SK-N-SH treated with all-trans-retinoic acid at 6 μM for 48 hours (cell line): ENCODE data around the gene SCAPER.
A peak's percentile ranks its signal among the peaks of the same experiment; 100 is the strongest.

ENCODE experiments used
- ATAC-seq: fragments of 200-7000 bp; cut with Tn5 transposase; 3 replicates; pipeline ENCODE4 v1.9.1; 2020; ENCODE audit warnings: mild to moderate bottlenecking, moderate library complexity
- ARNTL ChIP-seq: fragments of 450-650 bp; formaldehyde crosslinking; IDR thresholded peaks from 2 replicates; pipeline ENCODE4 v1.5.0; 2020; ENCODE audit warnings: low read depth, mild to moderate bottlenecking, moderate library complexity, borderline replicate concordance
- BACH2 ChIP-seq: fragments of 250-450 bp; sonication (Bioruptor Pico); IDR thresholded peaks from 2 replicates; pipeline ENCODE4 v1.9.0; 2021; ENCODE audit warnings: mild to moderate bottlenecking, borderline replicate concordance
- CSDC2 ChIP-seq: fragments of 250-450 bp; sonication (Bioruptor Pico); IDR thresholded peaks from 2 replicates; pipeline ENCODE4 v1.5.0; 2020; ENCODE audit warnings: mild to moderate bottlenecking, moderate library complexity
- ESRRG ChIP-seq: fragments of 250-450 bp; sonication (Bioruptor Pico); IDR thresholded peaks from 2 replicates; pipeline ENCODE4 v1.6.1; 2021; ENCODE audit warnings: mild to moderate bottlenecking
- GLIS3 ChIP-seq: fragments of 250-450 bp; sonication (Bioruptor Pico); IDR thresholded peaks from 2 replicates; pipeline ENCODE4 v1.5.0; 2020; ENCODE audit warnings: mild to moderate bottlenecking, moderate library complexity
- ISL1 ChIP-seq: fragments of 250-450 bp; sonication (Bioruptor Pico); IDR thresholded peaks from 2 replicates; pipeline ENCODE4 v2.1.2; 2022; ENCODE audit warnings: mild to moderate bottlenecking, moderate library complexity
- OSR1 ChIP-seq: fragments of 250-450 bp; sonication (Bioruptor Pico); IDR thresholded peaks from 2 replicates; pipeline ENCODE4 v1.8.0; 2022; ENCODE audit warnings: moderate library complexity, mild to moderate bottlenecking, inconsistent platforms
- PPARA ChIP-seq: fragments of 250-450 bp; sonication (Bioruptor Pico); IDR thresholded peaks from 2 replicates; pipeline ENCODE4 v1.5.0; 2020; ENCODE audit warnings: mild to moderate bottlenecking, borderline replicate concordance
- RARB ChIP-seq: fragments of 250-450 bp; sonication (Bioruptor Pico); IDR thresholded peaks from 2 replicates; pipeline ENCODE4 v1.8.0; 2021; ENCODE audit warnings: mild to moderate bottlenecking, moderate library complexity
- SNAI2 ChIP-seq: fragments of 250-450 bp; sonication (Bioruptor Pico); IDR thresholded peaks from 2 replicates; pipeline ENCODE4 v1.5.0; 2020; ENCODE audit warnings: mild to moderate bottlenecking, moderate library complexity
- TCF4 ChIP-seq: fragments of 250-450 bp; sonication (Bioruptor Pico); IDR thresholded peaks from 2 replicates; pipeline ENCODE4 v1.8.0; 2021; ENCODE audit warnings: mild to moderate bottlenecking, moderate library complexity, borderline replicate concordance
- TOX ChIP-seq: fragments of 250-450 bp; sonication (Bioruptor Pico); IDR thresholded peaks from 2 replicates; pipeline ENCODE4 v1.8.0; 2021; ENCODE audit warnings: mild to moderate bottlenecking, moderate library complexity, borderline replicate concordance
- ZC3H10 ChIP-seq: fragments of 250-450 bp; sonication (Bioruptor Pico); IDR thresholded peaks from 2 replicates; pipeline ENCODE4 v1.5.1; 2021; ENCODE audit warnings: mild to moderate bottlenecking, moderate library complexity
- ZFP3 ChIP-seq: fragments of 250-450 bp; sonication (Bioruptor Pico); IDR thresholded peaks from 2 replicates; pipeline ENCODE4 v1.5.0; 2020; ENCODE audit warnings: mild to moderate bottlenecking, moderate library complexity
- ZNF565 ChIP-seq: fragments of 450-650 bp; formaldehyde crosslinking; conservative IDR thresholded peaks from 2 replicates; pipeline ENCODE4 v1.5.0; 2020; ENCODE audit warnings: low read depth, mild to moderate bottlenecking, moderate library complexity
- ZNF70 ChIP-seq: fragments of 450-650 bp; formaldehyde crosslinking; IDR thresholded peaks from 2 replicates; pipeline ENCODE4 v1.5.0; 2020; ENCODE audit warnings: mild to moderate bottlenecking, moderate library complexity
- ZNF8 ChIP-seq: fragments of 450-650 bp; formaldehyde crosslinking; IDR thresholded peaks from 2 replicates; pipeline ENCODE4 v1.5.0; 2020; ENCODE audit warnings: mild to moderate bottlenecking, moderate library complexity
- TF ChIP-seq, protein P1 (sequence below): fragments of 250-450 bp; sonication (Bioruptor Pico); IDR thresholded peaks from 2 replicates; pipeline ENCODE4 v1.5.1; 2021; ENCODE audit warnings: mild to moderate bottlenecking, moderate library complexity
- TF ChIP-seq, protein P2 (sequence below): fragments of 250-450 bp; sonication (Bioruptor Pico); IDR thresholded peaks from 2 replicates; pipeline ENCODE4 v1.8.0; 2021; ENCODE audit warnings: low read depth, mild to moderate bottlenecking, moderate library complexity, borderline replicate concordance
- TF ChIP-seq, protein P3 (sequence below): fragments of 250-450 bp; sonication (Bioruptor Pico); IDR thresholded peaks from 2 replicates; pipeline ENCODE4 v1.5.0; 2020; ENCODE audit warnings: mild to moderate bottlenecking, moderate library complexity
- TF ChIP-seq, protein P4 (sequence below): fragments of 250-450 bp; sonication (Bioruptor Pico); IDR thresholded peaks from 2 replicates; pipeline ENCODE4 v1.5.1; 2020; ENCODE audit warnings: low read depth, mild to moderate bottlenecking, moderate library complexity
- TF ChIP-seq, protein P5 (sequence below): fragments of 250-450 bp; sonication (Bioruptor Pico); IDR thresholded peaks from 2 replicates; pipeline ENCODE4 v1.8.0; 2020; ENCODE audit warnings: mild to moderate bottlenecking, moderate library complexity, borderline replicate concordance

SCAPER gene

DNA sequence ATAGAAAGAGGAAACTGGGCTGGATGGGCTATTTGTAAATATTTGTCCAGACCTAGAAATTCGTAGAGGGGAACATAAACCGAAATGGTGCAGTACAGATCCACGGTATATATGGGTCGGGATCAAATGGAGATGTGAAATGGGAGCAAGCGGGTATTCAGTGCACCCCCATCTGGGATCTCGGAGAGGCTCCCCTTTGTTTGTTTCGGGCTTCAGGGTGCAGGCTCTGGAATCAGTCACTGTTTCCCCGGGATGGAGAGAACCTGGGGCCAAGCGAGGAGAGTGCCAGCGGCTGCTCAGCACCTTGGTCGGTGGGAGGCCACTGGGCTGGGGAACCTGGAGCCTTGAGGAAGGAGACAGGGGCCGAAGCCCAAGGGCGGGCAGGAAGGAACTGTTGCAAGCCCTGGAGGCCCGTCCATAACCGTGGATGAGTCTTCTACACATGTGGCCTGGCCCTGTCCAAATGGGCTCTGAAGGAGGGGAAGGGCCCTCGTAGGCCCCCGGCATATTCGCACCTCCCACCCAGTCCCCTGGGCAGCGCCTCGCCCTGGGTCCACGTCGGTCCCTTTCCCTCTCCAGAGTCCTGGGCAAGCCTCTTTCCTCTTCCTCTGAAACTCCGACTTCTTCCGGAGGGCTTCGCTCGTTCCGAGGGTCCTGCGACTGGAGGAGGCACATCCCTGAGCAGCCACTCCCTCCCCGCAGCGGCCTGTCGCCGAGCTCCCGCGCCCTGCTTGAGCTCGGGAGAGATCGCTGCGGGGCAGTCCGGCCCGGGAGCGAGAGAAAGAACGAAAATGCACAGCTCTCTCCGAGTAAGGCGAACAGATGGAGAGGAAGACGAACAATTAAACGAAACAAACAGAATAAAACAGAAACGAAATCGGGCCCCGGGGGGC, 565.6 kb downstream of the SCAPER start:
- TF ChIP-seq TCF4 (CRISPR knock-in tag), result no peak
- TF ChIP-seq ZFP3 (CRISPR knock-in tag), result no peak
- no peak for TF ChIP-seq ESRRG (CRISPR knock-in tag)
- TF ChIP-seq ARNTL (CRISPR knock-in tag), result no peak
- no peak for TF ChIP-seq ZNF8
- TF ChIP-seq GLIS3, result no peak
- no peak for TF ChIP-seq CSDC2
- no peak for TF ChIP-seq ZC3H10 (CRISPR knock-in tag)
- no peak for TF ChIP-seq ZNF565
- no peak for ATAC-seq

DNA sequence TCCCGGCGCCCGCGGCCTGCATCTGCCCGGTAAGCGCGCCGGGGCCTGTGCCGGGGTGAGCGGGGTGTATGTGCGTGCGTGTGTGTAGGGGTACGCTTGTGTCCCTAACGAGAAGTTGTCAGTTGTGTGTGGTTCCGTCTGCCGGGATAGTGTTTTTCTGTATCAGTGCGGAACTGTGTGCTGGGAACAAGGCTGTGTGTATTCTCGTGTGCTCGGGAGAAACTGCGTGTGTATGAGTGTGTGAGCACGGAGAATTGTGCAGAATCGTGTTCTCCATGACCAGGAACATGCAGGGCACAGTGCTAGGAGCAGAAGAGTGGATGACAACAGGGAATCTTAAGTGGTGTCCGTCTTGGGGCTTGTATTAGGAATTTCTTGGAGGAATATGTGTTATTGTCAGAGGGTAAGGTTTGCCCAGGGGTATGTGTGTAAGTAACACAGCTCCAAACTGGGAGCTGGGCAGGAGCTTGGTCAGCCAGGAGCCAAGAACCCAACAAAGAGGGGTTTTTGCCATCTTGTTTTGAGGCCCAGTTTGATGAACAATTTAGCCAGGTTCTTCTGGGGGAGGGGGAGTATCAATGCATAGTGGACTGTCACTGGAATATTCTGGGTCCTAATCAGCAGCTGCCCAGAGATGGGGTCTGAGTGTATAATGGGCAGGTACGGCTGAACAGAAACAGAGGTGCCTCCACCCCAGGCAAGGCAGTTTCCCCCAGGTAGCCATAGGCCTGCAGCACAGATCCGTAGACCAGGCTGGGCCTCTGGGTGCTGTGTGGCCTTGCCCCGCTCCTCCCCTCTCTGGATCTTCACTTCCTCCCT, 566.4 kb downstream of the SCAPER start:
- TF ChIP-seq, protein P1, sequence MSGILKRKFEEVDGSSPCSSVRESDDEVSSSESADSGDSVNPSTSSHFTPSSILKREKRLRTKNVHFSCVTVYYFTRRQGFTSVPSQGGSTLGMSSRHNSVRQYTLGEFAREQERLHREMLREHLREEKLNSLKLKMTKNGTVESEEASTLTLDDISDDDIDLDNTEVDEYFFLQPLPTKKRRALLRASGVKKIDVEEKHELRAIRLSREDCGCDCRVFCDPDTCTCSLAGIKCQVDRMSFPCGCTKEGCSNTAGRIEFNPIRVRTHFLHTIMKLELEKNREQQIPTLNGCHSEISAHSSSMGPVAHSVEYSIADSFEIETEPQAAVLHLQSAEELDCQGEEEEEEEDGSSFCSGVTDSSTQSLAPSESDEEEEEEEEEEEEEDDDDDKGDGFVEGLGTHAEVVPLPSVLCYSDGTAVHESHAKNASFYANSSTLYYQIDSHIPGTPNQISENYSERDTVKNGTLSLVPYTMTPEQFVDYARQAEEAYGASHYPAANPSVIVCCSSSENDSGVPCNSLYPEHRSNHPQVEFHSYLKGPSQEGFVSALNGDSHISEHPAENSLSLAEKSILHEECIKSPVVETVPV (CRISPR knock-in tag), result no peak
- no peak for TF ChIP-seq ESRRG (CRISPR knock-in tag)
- TF ChIP-seq TOX, result no peak
- TF ChIP-seq SNAI2 (CRISPR knock-in tag), result no peak
- no peak for TF ChIP-seq ZNF8
- no peak for TF ChIP-seq ZC3H10 (CRISPR knock-in tag)
- TF ChIP-seq BACH2 (CRISPR knock-in tag), result no peak
- ATAC-seq, result no peak

DNA sequence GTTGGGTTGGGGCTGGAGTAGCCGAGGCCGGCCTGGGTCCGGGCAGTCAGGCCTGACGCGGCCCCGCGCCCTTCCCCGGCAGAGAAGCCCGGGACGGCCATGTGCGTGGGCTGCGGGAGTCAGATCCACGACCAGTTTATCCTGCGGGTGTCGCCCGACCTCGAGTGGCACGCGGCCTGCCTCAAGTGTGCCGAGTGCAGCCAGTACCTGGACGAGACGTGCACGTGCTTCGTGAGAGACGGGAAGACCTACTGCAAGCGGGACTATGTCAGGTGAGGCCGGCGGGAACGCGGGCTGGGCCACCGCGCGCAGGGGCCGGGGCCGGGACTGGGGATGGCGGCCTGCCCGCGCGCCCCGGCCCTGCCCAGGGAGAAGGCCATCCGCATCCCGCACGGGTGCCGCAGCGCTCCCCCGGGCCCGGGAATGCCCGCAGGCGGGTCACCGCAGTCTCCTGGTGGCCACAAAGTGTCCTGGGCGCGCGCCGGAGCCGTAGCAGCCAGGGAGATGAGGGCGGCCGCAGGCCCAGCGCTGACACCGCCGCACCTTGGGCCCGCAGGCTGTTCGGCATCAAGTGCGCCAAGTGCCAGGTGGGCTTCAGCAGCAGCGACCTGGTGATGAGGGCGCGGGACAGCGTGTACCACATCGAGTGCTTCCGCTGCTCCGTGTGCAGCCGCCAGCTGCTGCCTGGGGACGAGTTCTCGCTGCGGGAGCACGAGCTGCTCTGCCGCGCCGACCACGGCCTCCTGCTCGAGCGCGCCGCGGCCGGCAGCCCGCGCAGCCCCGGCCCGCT, 567.2 kb downstream of the SCAPER start:
- ATAC-seq, result peak; percentile 9
- TF ChIP-seq, protein P2, sequence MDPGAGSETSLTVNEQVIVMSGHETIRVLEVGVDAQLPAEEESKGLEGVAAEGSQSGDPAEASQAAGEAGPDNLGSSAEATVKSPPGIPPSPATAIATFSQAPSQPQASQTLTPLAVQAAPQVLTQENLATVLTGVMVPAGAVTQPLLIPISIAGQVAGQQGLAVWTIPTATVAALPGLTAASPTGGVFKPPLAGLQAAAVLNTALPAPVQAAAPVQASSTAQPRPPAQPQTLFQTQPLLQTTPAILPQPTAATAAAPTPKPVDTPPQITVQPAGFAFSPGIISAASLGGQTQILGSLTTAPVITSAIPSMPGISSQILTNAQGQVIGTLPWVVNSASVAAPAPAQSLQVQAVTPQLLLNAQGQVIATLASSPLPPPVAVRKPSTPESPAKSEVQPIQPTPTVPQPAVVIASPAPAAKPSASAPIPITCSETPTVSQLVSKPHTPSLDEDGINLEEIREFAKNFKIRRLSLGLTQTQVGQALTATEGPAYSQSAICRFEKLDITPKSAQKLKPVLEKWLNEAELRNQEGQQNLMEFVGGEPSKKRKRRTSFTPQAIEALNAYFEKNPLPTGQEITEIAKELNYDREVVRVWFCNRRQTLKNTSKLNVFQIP (CRISPR knock-in tag), result no peak
- TF ChIP-seq GLIS3, result 0 out of 2 replicates have a peak, but pooled peaks have one; percentile 22

DNA sequence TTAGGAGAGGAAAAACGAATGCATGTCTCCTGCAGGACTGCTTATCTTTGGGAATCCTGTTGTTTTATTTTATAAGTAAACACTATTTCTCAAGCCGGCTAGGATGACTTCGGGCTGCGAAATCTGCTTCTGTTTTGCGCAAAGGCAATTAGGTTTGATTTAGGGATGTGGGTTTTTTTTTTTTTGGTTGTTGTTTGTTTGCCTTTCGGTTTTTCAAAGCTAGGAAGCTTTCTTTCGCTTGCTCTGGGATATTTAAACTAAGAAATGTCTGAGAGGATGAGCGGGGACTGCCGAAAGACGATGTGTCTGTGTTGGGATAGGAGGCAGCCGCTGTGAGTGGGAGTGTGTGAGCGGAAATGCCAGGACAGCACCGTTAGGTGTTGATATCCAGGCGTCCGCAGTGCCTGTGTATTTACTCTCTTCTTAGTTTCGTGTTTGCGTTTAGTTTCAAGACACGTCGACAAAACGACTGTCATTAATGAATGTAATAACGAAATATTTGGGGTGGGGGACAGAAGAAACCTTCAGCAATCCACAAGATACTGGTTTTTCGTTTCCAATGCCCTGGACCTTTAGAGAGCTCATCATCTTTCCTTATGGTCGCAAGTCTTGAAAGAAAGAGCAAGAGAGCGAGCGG, 568.0 kb downstream of the SCAPER start:
- ATAC-seq, result peak; percentile 64
- TF ChIP-seq, protein P3, sequence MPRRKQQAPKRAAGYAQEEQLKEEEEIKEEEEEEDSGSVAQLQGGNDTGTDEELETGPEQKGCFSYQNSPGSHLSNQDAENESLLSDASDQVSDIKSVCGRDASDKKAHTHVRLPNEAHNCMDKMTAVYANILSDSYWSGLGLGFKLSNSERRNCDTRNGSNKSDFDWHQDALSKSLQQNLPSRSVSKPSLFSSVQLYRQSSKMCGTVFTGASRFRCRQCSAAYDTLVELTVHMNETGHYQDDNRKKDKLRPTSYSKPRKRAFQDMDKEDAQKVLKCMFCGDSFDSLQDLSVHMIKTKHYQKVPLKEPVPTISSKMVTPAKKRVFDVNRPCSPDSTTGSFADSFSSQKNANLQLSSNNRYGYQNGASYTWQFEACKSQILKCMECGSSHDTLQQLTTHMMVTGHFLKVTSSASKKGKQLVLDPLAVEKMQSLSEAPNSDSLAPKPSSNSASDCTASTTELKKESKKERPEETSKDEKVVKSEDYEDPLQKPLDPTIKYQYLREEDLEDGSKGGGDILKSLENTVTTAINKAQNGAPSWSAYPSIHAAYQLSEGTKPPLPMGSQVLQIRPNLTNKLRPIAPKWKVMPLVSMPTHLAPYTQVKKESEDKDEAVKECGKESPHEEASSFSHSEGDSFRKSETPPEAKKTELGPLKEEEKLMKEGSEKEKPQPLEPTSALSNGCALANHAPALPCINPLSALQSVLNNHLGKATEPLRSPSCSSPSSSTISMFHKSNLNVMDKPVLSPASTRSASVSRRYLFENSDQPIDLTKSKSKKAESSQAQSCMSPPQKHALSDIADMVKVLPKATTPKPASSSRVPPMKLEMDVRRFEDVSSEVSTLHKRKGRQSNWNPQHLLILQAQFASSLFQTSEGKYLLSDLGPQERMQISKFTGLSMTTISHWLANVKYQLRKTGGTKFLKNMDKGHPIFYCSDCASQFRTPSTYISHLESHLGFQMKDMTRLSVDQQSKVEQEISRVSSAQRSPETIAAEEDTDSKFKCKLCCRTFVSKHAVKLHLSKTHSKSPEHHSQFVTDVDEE, result no peak
- no peak for TF ChIP-seq GLIS3
- TF ChIP-seq, protein P4, sequence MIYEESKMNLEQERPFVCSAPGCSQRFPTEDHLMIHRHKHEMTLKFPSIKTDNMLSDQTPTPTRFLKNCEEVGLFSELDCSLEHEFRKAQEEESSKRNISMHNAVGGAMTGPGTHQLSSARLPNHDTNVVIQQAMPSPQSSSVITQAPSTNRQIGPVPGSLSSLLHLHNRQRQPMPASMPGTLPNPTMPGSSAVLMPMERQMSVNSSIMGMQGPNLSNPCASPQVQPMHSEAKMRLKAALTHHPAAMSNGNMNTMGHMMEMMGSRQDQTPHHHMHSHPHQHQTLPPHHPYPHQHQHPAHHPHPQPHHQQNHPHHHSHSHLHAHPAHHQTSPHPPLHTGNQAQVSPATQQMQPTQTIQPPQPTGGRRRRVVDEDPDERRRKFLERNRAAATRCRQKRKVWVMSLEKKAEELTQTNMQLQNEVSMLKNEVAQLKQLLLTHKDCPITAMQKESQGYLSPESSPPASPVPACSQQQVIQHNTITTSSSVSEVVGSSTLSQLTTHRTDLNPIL (CRISPR knock-in tag), result no peak
- TF ChIP-seq, protein P5, sequence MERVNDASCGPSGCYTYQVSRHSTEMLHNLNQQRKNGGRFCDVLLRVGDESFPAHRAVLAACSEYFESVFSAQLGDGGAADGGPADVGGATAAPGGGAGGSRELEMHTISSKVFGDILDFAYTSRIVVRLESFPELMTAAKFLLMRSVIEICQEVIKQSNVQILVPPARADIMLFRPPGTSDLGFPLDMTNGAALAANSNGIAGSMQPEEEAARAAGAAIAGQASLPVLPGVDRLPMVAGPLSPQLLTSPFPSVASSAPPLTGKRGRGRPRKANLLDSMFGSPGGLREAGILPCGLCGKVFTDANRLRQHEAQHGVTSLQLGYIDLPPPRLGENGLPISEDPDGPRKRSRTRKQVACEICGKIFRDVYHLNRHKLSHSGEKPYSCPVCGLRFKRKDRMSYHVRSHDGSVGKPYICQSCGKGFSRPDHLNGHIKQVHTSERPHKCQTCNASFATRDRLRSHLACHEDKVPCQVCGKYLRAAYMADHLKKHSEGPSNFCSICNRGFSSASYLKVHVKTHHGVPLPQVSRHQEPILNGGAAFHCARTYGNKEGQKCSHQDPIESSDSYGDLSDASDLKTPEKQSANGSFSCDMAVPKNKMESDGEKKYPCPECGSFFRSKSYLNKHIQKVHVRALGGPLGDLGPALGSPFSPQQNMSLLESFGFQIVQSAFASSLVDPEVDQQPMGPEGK, result no peak
- TF ChIP-seq TCF4 (CRISPR knock-in tag), result no peak
- TF ChIP-seq ESRRG (CRISPR knock-in tag), result no peak
- TF ChIP-seq TOX, result no peak
- no peak for TF ChIP-seq ZNF565
- TF ChIP-seq ZC3H10 (CRISPR knock-in tag), result no peak
- TF ChIP-seq ZFP3 (CRISPR knock-in tag), result no peak
- TF ChIP-seq OSR1 (CRISPR knock-in tag), result no peak
- TF ChIP-seq SNAI2 (CRISPR knock-in tag), result no peak
- TF ChIP-seq ISL1 (CRISPR knock-in tag), result no peak
- TF ChIP-seq ZNF8, result no peak
- TF ChIP-seq ARNTL (CRISPR knock-in tag), result no peak
- no peak for TF ChIP-seq BACH2 (CRISPR knock-in tag)
- TF ChIP-seq ZNF70 (CRISPR knock-in tag), result no peak
- TF ChIP-seq RARB (CRISPR knock-in tag), result no peak
- no peak for TF ChIP-seq PPARA (CRISPR knock-in tag)
- TF ChIP-seq CSDC2, result no peak
